GM18909 (cell line): Measurements from ENCODE around the gene SLC17A5.
"Not testable (repeated sequence)": the region's sequence is repeated elsewhere in the genome, so short reads cannot be mapped to it uniquely, and the experiment has no call there.

Source experiments
- ATAC-seq: cut with Tn5 transposase; IDR thresholded peaks from one replicate; pipeline ENCODE4 v1.9.1; 2021; ENCODE audit warnings: mild to moderate bottlenecking; ENCODE audit not compliant: unreplicated experiment, poor library complexity

Gene SLC17A5

GRCh38 chr6:73623480-73623879 is 30.3 kb downstream of the SLC17A5 start:
- not testable (repeated sequence) for ATAC-seq

DNA sequence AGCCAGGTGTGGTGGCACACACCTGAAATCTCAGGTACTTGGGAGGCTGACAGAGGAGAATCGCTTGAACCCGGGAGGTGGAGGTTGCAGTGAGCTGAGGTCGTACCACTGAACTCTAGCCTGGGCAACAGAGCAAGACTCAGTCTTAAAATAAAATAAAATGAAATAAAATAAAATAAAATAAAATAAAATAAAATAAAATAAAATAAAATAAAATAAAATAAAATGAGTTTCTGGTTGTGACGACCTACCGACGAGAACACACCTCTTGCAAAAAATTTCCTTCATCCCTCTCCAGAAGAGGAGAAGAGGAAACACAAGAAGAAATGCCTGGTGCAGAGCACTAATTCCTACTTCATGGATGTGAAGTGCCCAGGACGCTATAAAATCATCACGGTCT is 35.7 kb downstream of the SLC17A5 start:
- not testable (repeated sequence) for ATAC-seq

DNA sequence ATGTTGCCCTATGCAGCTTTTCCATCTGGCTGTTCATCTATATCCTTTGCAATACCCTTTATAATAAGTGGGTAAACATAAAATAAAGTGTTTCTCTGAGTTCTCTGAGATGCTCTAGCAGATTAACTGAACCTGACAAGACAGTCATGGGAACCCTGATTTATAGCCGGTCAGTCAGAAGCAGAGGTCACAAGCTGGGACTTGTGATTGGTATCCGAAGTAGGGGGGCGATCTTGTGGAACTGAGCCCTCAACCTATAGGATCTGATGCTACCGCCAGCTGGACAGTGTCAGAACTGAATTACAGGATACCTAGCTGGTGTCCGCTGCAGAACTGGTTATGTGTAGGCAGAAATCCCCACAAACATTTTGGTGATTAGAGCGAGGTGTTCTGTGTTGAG is 39.0 kb downstream of the SLC17A5 start:
- no peak for ATAC-seq

- ATAC-seq: no peak
These were observed 39.8 kb downstream of the SLC17A5 start for GRCh38 chr6:73613806-73614536.

DNA sequence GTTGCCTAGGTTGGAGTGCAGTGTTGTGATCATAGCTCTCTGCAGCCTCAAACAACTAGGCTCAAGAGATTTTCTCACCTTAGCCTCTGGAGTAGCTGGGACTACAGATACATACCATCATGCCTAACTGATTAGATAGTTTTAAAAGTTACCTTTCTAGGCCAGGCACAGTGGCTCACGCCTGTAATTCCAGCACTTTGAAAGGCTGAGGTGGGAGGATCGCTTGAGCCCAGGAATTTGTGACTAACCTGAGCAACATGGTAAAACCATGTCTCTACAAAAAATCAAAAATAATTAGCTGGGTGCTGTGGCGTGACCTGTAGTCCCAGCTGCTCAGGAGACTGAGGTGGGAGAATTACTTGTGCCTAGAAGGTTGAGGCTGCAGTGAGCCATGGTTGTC is 41.2 kb downstream of the SLC17A5 start:
- ATAC-seq: no peak

- ATAC-seq: no peak
These were observed 43.1 kb downstream of the SLC17A5 start for GRCh38 chr6:73610444-73611275.

DNA sequence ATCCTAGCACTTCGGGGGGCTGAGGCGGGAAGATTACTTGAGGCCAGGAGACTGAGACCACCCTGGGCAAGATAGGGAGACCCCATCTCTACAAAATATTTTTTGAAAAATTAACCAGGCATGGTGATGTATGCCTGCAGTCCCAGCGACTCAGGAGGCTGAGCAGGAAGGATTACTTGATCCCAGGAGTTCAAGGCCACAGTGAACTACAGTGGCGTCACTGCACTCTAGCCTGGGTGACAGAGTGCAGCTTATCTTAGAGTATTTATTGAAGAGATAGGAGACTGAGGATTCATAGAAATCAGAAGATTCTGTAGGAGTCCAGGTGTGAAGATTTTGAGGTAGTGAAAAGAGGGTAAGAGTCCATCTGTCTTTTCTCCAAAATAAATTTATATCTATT is 45.0 kb downstream of the SLC17A5 start:
- no peak for ATAC-seq

DNA sequence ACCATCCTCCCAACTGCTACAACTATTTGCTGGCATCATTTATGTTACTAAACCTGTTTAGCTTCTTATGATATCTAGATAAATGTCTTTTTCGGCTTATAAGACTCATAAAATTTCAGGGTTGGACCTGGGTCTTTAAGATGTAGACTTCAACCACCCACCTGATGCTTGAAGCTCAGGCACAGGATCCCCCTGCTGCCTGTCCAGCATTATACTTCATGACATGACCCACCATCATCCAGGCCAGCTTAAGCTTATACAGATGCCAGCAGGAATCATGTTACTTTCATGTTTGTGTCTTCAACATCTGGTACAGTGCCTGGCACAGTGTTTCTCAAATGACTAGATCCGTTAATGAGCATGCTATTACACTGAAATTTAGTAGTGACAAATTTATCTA is 47.4 kb downstream of the SLC17A5 start:
- no peak for ATAC-seq

DNA sequence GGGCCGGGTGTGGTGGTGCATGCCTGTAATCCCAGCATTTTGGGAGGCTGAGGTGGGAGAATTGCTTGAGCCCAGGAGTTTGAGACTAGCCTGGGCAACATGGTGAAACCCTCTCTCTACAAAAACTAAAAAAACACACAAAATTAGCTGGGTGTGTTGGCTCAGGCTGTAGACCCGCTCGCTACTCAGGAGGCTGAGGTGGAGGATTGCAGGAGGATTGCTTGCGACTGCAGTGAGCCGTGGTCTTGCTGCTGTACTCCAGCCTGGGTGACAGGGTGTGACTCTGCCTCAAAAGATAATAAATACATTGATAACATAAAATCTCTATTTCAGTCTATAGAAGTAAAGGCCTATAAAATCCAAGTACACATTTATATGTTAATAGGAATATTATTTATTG is 49.3 kb downstream of the SLC17A5 start:
- ATAC-seq: no peak

DNA sequence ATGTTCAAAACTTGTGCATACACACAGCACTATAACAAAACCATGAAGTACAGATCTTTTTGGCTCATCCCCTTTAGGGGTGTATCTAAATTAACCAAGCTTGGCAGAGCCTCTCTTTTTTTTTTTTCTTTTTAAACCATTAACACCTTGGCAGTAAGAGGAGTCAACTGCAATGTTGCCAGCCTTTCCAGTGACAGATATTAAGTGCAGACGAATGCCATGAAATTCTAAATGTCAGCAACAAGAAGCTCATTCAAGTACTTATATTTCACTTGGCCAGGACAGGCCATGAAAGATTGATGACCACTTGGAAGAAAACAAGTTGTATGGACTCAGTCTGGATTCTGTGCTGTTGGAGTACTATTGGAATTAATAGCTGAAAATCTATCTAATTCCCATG is 49.8 kb downstream of the SLC17A5 start:
- ATAC-seq: no peak

DNA sequence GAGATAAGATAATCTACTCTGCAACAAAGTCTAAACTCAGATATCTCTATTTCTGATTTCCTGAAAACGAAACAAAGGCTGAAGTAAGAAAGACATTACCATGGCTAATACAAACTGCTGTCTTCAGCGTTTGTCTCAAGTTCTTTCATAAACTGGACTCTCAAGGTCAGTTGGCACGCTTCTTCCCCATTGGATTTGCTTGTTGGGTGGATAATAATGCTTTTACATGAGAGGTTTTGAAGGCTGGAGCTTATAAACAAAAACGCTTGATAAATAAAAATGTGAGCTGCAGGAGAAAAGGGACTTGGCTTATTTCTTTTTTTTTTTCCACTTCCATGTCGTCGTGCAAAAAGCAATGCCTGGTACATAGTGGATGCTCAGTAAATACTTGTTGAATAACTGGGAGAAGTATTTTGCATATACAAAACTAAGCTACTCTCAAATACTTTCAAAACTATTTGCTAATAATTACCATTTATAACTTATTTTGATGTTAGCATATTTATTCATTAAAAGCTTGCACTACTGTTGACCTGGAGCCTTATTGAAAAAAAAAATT is 67.3 kb downstream of the SLC17A5 start:
- ATAC-seq: peak; percentile 4

DNA sequence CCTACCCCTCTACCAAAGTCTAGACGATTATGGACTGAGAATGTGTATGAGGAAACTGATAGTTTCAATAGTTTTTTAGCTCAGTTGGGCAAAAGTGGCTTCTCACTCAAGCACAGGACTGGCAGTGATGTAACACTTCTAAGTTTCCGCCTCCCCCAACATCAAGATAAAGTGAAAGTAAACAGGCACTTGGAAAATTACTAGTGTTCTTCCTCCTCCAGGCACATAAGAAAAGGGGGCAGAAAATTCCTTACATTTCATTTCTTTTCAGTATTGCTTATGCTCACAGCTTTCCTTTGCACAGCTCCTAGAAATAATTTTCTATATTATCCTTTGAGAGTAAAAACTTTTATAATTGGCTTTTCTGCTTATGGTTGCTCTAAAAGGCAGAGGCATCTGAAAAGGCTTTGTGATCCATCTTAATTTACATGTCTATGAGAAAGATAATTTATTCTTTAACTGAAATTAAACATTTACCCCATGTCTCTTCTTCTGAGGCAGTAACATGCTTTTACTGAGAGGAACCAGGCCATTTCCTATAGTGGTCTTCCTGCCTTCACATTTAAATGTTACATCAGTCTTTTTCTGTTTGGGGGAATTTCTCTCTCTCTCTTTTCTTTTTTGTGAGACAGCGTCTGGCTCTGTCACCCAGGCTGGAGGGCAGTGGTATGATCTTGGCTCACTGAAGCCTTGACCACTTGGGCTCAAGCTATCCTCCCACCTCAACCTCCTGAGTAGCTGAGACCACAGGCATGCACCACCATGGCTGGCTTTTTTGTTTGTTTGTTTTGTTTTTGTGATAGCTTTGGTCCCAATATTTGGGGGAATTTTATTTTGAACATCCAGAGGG is 68.0 kb downstream of the SLC17A5 start:
- peak; percentile 87 for ATAC-seq

DNA sequence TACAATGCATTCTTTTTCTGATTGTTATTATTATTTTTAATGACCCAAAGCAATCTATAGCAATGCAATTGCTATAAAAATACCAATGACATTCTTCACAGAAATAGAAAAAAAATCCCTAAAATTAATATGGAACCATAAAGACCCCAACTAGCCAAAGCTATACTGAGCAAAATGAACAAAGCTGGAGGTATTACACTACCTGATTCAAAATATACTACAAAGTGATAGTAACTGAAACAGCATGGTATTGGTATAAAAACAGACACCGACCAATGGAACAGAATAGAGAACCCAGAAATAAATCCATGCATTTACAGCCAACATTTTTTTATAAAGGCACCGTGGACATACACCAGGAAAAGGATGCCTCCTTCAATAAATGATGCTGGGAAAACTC is 72.5 kb downstream of the SLC17A5 start:
- ATAC-seq: no peak

DNA sequence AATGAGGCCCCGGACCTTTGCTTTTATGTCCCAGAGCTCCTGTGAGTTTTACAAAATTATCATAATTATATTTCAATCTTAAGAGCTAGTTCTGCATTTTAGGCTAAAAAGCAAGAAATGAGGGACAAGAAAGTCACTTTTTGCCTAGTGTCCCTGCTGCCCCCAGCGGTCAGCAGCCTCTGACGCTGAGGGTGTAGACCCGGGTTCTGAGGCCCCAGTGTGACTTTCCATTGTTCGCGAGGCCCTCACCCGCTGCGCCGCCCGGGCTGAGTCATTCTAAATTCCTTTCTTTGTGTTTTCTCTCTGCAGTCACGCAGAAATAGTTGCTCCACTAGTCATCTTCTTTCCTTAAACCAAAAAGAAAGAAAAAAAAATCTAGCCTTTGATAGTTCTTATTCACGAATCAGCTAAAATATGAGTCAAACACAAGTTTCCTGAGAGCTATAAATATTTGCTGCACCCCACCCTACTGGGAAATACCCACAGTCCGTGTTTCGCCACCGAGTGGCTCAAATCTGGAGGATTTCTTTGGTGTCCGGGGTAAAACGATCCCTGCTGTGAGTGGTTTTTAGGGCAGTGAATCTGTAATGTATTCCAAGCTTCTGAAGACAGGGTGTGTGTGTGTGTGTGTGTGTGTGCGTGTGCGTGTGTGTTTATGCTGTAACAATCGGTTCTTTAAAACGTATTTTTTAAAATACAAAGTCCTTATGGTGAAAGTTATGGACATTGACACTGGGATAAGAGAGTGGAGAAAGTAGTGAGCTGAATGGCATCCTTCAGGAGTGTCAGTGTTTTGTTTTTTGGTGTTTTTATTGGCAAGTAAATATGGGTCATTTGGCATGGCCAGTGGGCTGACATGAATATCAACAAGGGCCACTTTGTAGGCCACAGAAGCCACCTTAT is 73.3 kb downstream of the SLC17A5 start:
- ATAC-seq: peak; percentile 87

- peak; percentile 24 for ATAC-seq
These were observed 73.9 kb downstream of the SLC17A5 start for GRCh38 chr6:73579851-73580246.

GRCh38 chr6:73579389-73579788 is 74.4 kb downstream of the SLC17A5 start:
- peak; percentile 15 for ATAC-seq

DNA sequence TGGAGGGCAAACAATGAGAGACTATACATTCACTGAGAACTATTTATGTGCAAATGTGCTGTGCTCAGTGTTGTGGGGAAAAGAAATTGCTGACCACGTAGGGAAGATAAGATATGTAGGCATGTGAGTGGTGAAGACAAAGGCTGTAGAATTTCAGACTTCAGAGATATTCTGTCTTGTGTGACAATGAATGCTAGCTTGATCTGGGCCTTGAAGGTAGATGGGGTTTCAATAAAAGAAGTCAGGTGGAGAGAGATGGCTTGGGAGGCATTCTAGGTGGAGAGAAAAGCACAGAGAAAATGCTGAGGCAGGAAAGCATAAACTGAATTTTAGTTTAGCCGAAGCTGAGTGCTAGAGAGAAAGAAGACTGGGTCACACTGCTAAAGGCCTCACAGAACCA is 76.1 kb downstream of the SLC17A5 start:
- no peak for ATAC-seq

DNA sequence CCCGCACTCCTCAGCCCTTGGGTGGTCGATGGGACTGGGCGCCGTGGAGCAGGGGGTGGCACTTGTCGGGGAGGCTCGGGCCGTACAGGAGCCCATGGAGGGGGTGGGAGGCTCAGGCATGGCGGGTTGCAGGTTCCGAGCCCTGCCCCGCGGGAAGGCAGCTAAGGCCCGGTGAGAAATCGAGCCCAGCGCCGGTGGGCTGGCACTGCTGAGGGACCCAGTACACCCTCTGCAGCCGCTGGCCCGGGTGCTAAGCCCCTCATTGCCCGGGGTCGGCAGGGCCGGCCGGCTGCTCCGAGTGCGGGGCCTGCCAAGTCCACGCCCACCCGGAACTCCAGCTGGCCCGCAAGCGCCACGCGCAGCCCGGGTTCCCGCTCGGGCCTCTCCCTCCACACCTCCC is 81.3 kb downstream of the SLC17A5 start:
- not testable (repeated sequence) for ATAC-seq
